RWPE1 (cell line): Measurements from ENCODE around the gene LETMD1.

ENCODE experiments used
- CTCF ChIA-PET: fragments of 350-600 bp; sonication (Branson Sonifier 250); formaldehyde crosslinking; extraction: SDS; loops from one replicate; lab custom pipeline; 2021; lab: Yijun Ruan, JAX
- POLR2A ChIA-PET: fragments of 400-600 bp; formaldehyde crosslinking; extraction: SDS; loops from one replicate; lab custom pipeline; 2020; ENCODE audit warnings: antibody characterized with exemption; ENCODE audit not compliant: low non-redundant PET; lab: Yijun Ruan, JAX
- DNase-seq: peaks from one replicate; pipeline ENCODE4 v3.0.0; 2012; ENCODE audit warnings: low spot score
- H3K27ac ChIP-seq: fragments of 450-650 bp; 2 replicates; pipeline ENCODE4 v1.5.1; 2017
- CTCF ChIP-seq: fragments of 450-650 bp; conservative IDR thresholded peaks from 2 replicates; pipeline ENCODE4 v1.5.1; 2017; ENCODE audit warnings: low read depth, mild to moderate bottlenecking

LETMD1 gene

DNA sequence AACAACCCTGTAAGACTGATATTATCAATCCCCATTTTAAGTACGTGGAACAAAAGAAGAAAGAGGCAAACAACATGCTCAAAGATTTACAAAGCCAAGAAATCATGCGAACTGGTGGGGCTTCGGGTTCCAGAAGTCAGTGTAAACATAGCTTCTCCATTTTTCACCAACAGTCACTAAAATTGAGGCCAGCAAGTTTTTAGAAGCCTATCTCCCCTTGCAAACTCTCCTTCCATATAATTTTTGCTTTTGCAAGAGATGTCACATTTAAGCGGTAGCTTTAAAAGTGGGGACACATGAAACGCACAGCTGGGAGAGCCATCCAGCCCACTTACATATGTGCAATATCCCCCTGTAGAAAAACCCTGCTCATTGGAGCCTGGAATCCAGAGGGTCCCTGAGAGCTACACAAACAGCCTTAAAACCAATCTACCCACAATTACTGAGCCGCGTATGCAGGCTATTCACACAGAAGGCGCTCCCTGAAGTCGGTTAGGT, 22.7 kb upstream of the LETMD1 start:
- H3K27ac ChIP-seq = peak overlapping the region; percentile 88
- no peak for TF ChIP-seq CTCF
- POLR2A ChIA-PET = no interaction called here
- no peak for DNase-seq
- CTCF ChIA-PET = no interaction called here

- CTCF ChIA-PET = interaction anchor here (0.8 kb wide), 1 partner anchor 102 kb away, joined by 3 read pairs; no protein-coding TSS in a partner anchor
- no peak for TF ChIP-seq CTCF
- peak; percentile 98 for DNase-seq
- POLR2A ChIA-PET = interaction anchor here (0.7 kb wide), 1 partner anchor 262 kb away, joined by 5 read pairs; the partner anchor contains the start of gene ATF1
- H3K27ac ChIP-seq = peak within 1 kb of the TSS; percentile 88
These were observed 22.1 kb upstream of the LETMD1 start, which contains the start of gene SLC11A2 for GRCh38 chr12:51025836-51026638. Gene SLC11A2 (minus strand): TSS chr12:51026384. CDS start chr12:51010728, 15,656 bp downstream.

GRCh38 chr12:51027342-51027835, 20.7 kb upstream of the LETMD1 start:
- ChIA-PET POLR2A (no interaction called here), CTCF (interaction anchor here (0.6 to 1.8 kb wide), 7 partner anchors 8 to 405 kb away, joined by 3 to 8 read pairs (median 3); no protein-coding TSS in a partner anchor)
- peak overlapping the region; percentile 88; the same call in 1 of the 2 replicates for H3K27ac ChIP-seq
- no peak for TF ChIP-seq CTCF
- no peak for DNase-seq

- peak; percentile 43 for TF ChIP-seq CTCF
- peak overlapping the region; percentile 75 for H3K27ac ChIP-seq
- ChIA-PET CTCF (interaction anchor here (0.6 to 1.8 kb wide), 6 partner anchors 8 to 263 kb away, joined by 3 to 8 read pairs (median 3); no protein-coding TSS in a partner anchor), POLR2A (no interaction called here)
- DNase-seq = no peak
These were observed 19.9 kb upstream of the LETMD1 start for GRCh38 chr12:51028126-51028812.

DNA sequence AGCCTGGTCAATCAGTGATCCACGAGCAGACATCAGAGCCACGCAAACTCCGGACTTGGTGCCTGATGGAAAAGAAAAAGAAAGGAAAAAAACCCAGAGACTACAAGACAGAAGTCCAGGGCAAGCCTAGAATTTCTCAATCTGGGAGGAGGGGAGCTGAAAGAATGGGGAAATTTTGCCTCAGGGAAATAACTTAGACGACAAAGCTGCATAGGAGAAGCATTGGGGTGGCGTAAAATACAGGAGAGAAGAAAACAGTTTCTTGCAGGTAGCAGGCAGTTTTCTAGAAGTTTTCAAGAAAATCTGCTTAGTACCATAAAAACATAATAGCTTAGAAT, 19.3 kb upstream of the LETMD1 start:
- TF ChIP-seq CTCF = no peak
- ChIA-PET CTCF (interaction anchor here (0.8 to 1.8 kb wide), 3 partner anchors 18 to 259 kb away, joined by 3 to 8 read pairs (median 4); no protein-coding TSS in a partner anchor), POLR2A (no interaction called here)
- H3K27ac ChIP-seq = peak overlapping the region; percentile 75
- DNase-seq = no peak

DNA sequence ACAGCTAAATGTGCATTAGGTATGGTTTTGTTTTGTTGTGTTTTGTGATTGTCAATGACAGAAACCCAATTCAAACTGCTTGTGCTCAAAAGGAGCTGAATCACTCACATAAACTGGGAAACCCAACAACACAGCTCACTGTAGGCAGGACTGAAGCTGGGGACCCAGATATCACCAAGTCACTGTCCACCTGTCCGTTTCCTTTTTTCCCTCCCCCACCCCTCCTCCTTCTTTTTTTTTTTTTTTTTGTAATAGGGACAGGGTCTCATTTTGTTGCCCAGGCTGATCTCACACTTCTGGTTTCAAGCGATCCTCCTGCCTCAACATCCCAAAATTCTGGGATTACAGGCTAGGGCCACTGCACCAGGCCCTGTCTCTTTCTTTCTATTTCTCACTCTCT, 15.1 kb upstream of the LETMD1 start:
- no peak for TF ChIP-seq CTCF
- CTCF ChIA-PET = interaction anchor here (0.8 kb wide), 1 partner anchor 126 kb away, joined by 5 read pairs; no protein-coding TSS in a partner anchor
- DNase-seq = no peak
- H3K27ac ChIP-seq = no peak overlapping the region
- POLR2A ChIA-PET = interaction anchor here (0.7 kb wide), 1 partner anchor 262 kb away, joined by 3 read pairs; no protein-coding TSS in a partner anchor
